22Rv1 (cell line): Measurements from ENCODE around the gene WNK4.

Experiments used
- H3K27ac ChIP-seq: fragments of 450-650 bp; 2 replicates; pipeline ENCODE4 v1.5.1; 2017
- CTCF ChIP-seq: fragments of 450-650 bp; IDR thresholded peaks from 2 replicates; pipeline ENCODE4 v1.5.1; 2017; ENCODE audit warnings: mild to moderate bottlenecking
- ZFX ChIP-seq: fragments of 450-650 bp; IDR thresholded peaks from 2 replicates; pipeline ENCODE4 v1.6.1; 2017; ENCODE audit warnings: antibody characterized with exemption, borderline replicate concordance

WNK4 gene

GRCh38 chr17:42798383-42799380 lies 18.3 kb downstream of the WNK4 start, which contains the start of the genes CNTD1 and COA3:
Gene CNTD1 (plus strand): TSS chr17:42798861. CDS start chr17:42799068, 207 bp downstream.
Gene COA3 (minus strand): TSS chr17:42798704. CDS start chr17:42798681, 23 bp downstream.
- TF ChIP-seq CTCF, result no peak
- TF ChIP-seq ZFX, result no peak
- peak within 1 kb of the TSS; percentile 93 for H3K27ac ChIP-seq

- TF ChIP-seq CTCF (no peak), ZFX (no peak)
- H3K27ac ChIP-seq, result peak overlapping the region; percentile 98
Measured at GRCh38 chr17:42803074-42803883, 22.9 kb downstream of the WNK4 start.

GRCh38 chr17:42804918-42805367 lies 24.5 kb downstream of the WNK4 start:
- TF ChIP-seq ZFX, result no peak
- TF ChIP-seq CTCF, result no peak
- H3K27ac ChIP-seq, result peak overlapping the region; percentile 98

- TF ChIP-seq CTCF (no peak), ZFX (no peak)
- peak overlapping the region; percentile 98 for H3K27ac ChIP-seq
Measured at GRCh38 chr17:42806249-42806648, 25.8 kb downstream of the WNK4 start.

GRCh38 chr17:42809250-42809649 lies 28.8 kb downstream of the WNK4 start:
- H3K27ac ChIP-seq, result no peak overlapping the region
- TF ChIP-seq CTCF (no peak), ZFX (no peak)

GRCh38 chr17:42814633-42815399 lies 34.4 kb downstream of the WNK4 start:
- no peak overlapping the region for H3K27ac ChIP-seq
- TF ChIP-seq ZFX (no peak), CTCF (no peak)
